KOPT-K1 (cell line): ENCODE data around the gene TMEM185A.
"Not testable (repeated sequence)": the region's sequence is repeated elsewhere in the genome, so short reads cannot be mapped to it uniquely, and the experiment has no call there.

Experiments
- H3K27ac ChIP-seq: fragments of 200-600 bp; sonication (generic); 2 replicates; pipeline ENCODE4 v1.5.1; 2016; ENCODE audit warnings: antibody characterized with exemption, mild to moderate bottlenecking, low read depth, low read length; ENCODE audit not compliant: poor library complexity, severe bottlenecking
- H3K36me3 ChIP-seq: fragments of 200-600 bp; sonication (generic); 2 replicates; pipeline ENCODE4 v1.5.1; 2017; ENCODE audit warnings: antibody characterized with exemption, mild to moderate bottlenecking, low read length, moderate library complexity; ENCODE audit not compliant: insufficient read depth
- H3K9me3 ChIP-seq: fragments of 200-600 bp; sonication (generic); 2 replicates; pipeline ENCODE4 v1.5.1; 2017; ENCODE audit warnings: antibody characterized with exemption, low read length, mild to moderate bottlenecking; ENCODE audit not compliant: insufficient read depth, poor library complexity, severe bottlenecking

Gene TMEM185A

GRCh38 chrX:149547782-149548181 is 83.8 kb downstream of the TMEM185A start:
- not testable (repeated sequence) for H3K36me3 ChIP-seq, H3K27ac ChIP-seq

GRCh38 chrX:149546962-149547361 is 84.6 kb downstream of the TMEM185A start:
- not testable (repeated sequence) for H3K27ac ChIP-seq, H3K36me3 ChIP-seq, H3K9me3 ChIP-seq

More at GRCh38 chrX:149547782-149548181, 83.8 kb downstream of the TMEM185A start:
- not testable (repeated sequence) for H3K9me3 ChIP-seq
